ENCODE results near the gene TARP.
"Not testable (repeated sequence)": the region's sequence is repeated elsewhere in the genome, so short reads cannot be mapped to it uniquely, and the experiment has no call there.

DNA sequence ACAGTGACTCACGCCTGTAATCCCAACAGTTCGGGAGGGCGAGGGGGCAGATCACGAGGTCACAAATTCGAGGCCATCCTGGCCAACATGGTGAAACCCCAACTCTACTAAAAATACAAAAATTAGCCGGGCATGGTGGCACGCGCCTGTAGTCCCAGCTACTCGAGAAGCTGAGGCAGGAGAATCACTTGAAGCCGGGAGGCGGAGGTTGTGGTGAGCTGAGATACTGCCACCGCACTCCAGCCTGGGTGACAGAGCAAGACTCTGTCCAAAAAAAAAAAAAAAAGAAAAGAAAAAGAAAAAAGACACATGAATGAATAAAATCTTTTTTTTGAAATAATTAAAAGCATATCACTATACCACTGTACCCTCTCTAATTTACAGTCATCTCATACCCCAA is 11.8 kb downstream of the TARP start:
- TF ChIP-seq POLR2A (IDR thresholded peaks at IDR 0.05) = not testable (repeated sequence)
- TF ChIP-seq, protein P1, sequence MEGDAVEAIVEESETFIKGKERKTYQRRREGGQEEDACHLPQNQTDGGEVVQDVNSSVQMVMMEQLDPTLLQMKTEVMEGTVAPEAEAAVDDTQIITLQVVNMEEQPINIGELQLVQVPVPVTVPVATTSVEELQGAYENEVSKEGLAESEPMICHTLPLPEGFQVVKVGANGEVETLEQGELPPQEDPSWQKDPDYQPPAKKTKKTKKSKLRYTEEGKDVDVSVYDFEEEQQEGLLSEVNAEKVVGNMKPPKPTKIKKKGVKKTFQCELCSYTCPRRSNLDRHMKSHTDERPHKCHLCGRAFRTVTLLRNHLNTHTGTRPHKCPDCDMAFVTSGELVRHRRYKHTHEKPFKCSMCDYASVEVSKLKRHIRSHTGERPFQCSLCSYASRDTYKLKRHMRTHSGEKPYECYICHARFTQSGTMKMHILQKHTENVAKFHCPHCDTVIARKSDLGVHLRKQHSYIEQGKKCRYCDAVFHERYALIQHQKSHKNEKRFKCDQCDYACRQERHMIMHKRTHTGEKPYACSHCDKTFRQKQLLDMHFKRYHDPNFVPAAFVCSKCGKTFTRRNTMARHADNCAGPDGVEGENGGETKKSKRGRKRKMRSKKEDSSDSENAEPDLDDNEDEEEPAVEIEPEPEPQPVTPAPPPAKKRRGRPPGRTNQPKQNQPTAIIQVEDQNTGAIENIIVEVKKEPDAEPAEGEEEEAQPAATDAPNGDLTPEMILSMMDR (IDR thresholded peaks at IDR 0.05) = not testable (repeated sequence)
